ENCODE measurements around the gene FUT2. TPM values are rescaled to one million over a fixed set of nuclear protein-coding genes. Genes with fewer than 3 reads are reported as not detected.

FUT2 gene
- total and polyA plus RNA-seq, 3 donors from 2014 or later = 0.12 to 0.47 (median 0.20) TPM

DNA sequence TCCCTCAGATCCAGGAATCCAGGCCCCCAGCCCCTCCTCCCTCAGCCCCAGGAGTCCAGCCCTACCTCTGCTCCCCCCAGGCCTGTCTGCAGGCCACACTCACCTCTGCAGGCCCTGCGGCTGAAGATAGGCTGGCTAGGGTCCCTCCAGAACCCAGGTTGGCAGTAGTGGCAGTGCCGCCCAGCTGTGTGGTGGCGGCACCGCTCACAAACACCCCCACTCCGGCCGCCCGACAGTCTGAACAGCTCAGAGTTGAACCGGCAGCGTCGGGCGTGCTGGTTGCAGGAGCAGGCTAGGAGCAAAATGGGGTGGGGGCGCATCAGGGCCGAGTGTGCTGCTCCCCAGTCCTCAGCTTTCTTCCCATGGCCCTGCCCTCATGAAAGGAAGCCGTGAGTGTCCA, 31.3 kb upstream of the FUT2 start:
- H3K27me3 ChIP-seq = no peaks in the 10 kb centered on the region
- DNase-seq = no peak
- no peaks in the 10 kb centered on the region for H3K36me3 ChIP-seq (ENCODE audit: low read depth, missing control alignments)
- no peak for TF ChIP-seq POLR2A (IDR thresholded peaks at IDR 0.05)
- TF ChIP-seq, protein P1, sequence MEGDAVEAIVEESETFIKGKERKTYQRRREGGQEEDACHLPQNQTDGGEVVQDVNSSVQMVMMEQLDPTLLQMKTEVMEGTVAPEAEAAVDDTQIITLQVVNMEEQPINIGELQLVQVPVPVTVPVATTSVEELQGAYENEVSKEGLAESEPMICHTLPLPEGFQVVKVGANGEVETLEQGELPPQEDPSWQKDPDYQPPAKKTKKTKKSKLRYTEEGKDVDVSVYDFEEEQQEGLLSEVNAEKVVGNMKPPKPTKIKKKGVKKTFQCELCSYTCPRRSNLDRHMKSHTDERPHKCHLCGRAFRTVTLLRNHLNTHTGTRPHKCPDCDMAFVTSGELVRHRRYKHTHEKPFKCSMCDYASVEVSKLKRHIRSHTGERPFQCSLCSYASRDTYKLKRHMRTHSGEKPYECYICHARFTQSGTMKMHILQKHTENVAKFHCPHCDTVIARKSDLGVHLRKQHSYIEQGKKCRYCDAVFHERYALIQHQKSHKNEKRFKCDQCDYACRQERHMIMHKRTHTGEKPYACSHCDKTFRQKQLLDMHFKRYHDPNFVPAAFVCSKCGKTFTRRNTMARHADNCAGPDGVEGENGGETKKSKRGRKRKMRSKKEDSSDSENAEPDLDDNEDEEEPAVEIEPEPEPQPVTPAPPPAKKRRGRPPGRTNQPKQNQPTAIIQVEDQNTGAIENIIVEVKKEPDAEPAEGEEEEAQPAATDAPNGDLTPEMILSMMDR (IDR thresholded peaks at IDR 0.05) = no peak
- no peak overlapping the region for H3K27ac ChIP-seq
- H3K4me3 ChIP-seq = no peak overlapping the region
- H3K4me1 ChIP-seq = peaks cover 4% of the 10 kb centered on the region
- H3K9me3 ChIP-seq = no peaks in the 10 kb centered on the region
- 85 to 89% methylated on average over 12 to 13 of the region's 14 CpGs for WGBS, 2 donors
- intact Hi-C loops (cut with DNase I; ENCODE audit: low total_unique reads) = no loop called here

DNA sequence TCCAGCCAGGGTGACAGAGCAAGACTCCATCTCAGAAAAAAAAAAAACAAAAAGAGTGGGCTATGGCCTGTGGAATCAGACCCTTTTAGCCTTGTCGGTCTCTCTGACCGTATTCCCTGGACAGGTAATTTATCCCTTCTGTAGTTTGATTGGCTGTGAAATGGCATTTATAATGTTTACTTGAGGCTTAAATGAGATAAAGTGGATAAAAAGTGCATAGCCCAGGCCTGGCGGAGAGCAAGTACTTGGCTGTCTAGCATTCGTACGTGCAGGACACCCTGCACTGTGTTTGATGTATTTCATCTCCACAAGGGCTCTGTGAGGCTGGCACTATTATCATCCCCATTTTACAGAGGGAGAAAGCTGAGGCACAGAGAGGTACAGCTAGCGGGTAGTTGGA, 30.0 kb upstream of the FUT2 start:
- H3K36me3 ChIP-seq (ENCODE audit: low read depth, missing control alignments) = no peaks in the 10 kb centered on the region
- no peaks in the 10 kb centered on the region for H3K9me3 ChIP-seq
- TF ChIP-seq POLR2A (IDR thresholded peaks at IDR 0.05) = no peak
- TF ChIP-seq, protein P1 (IDR thresholded peaks at IDR 0.05) = no peak
- H3K27me3 ChIP-seq = no peaks in the 10 kb centered on the region
- H3K4me1 ChIP-seq = peaks cover 4% of the 10 kb centered on the region
- no peak overlapping the region for H3K4me3 ChIP-seq
- DNase-seq = no peak
- H3K27ac ChIP-seq = no peak overlapping the region
- 89 to 91% methylated on average over 6 of the region's 6 CpGs for WGBS, 2 donors
- intact Hi-C loops (cut with DNase I; ENCODE audit: low total_unique reads) = no loop called here

DNA sequence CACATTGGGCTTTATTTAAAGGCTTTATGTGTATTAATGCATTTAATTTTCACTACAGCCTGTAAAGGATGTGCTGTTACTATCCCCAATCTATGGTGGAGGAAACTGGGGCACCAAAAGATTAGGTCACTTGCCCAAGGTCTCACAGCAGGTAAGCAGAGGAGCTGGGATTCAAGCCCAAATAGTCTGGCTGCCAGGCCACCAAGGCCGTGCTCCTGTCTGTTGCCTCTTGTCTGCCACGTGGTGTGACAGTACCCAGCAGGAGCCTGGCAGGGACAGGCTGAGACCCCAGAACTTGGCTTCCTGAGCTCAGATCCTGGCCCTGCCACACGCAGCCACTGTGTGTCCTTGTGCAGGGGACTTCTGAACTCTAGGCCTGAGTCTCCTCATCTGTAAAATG, 27.4 kb upstream of the FUT2 start:
- 67% methylated on average over 3 of the region's 3 CpGs; no CpG with 5 or more reads in 1 of the 2 donors for WGBS, 2 donors
- no peak for DNase-seq
- H3K9me3 ChIP-seq = no peaks in the 10 kb centered on the region
- no peak for TF ChIP-seq POLR2A (IDR thresholded peaks at IDR 0.05)
- peaks cover 4% of the 10 kb centered on the region for H3K4me1 ChIP-seq
- H3K27ac ChIP-seq = no peak overlapping the region
- H3K27me3 ChIP-seq = no peaks in the 10 kb centered on the region
- intact Hi-C loops (cut with DNase I; ENCODE audit: low total_unique reads) = no loop called here
- no peaks in the 10 kb centered on the region for H3K36me3 ChIP-seq (ENCODE audit: low read depth, missing control alignments)
- no peak overlapping the region for H3K4me3 ChIP-seq

DNA sequence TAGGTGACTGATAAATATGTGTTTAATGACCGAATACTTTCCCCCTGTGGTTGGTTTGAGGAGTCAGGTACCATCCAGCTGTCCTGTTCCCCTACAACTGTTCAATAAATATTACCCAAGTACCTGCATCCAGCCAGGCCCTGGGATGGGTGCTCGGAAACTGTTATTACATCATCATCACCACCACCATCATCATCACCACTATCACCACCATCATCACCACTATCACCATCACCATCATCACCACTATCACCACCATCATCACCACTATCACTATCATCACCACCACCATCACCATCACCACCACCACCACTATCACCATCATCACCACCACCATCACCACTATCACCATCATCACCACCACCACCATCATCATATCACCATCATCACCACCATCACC, 27.0 kb upstream of the FUT2 start:
- H3K27me3 ChIP-seq = no peaks in the 10 kb centered on the region
- WGBS, 2 donors = 95 to 96% methylated on average over 1 to 2 of the region's 2 CpGs
- intact Hi-C loops (cut with DNase I; ENCODE audit: low total_unique reads) = no loop called here
- DNase-seq = no peak
- H3K27ac ChIP-seq = no peak overlapping the region
- no peaks in the 10 kb centered on the region for H3K36me3 ChIP-seq (ENCODE audit: low read depth, missing control alignments)
- H3K4me1 ChIP-seq = peaks cover 4% of the 10 kb centered on the region
- H3K9me3 ChIP-seq = no peaks in the 10 kb centered on the region
- no peak overlapping the region for H3K4me3 ChIP-seq
- no peak for TF ChIP-seq POLR2A (IDR thresholded peaks at IDR 0.05)
- TF ChIP-seq, protein P1 (IDR thresholded peaks at IDR 0.05) = no peak

DNA sequence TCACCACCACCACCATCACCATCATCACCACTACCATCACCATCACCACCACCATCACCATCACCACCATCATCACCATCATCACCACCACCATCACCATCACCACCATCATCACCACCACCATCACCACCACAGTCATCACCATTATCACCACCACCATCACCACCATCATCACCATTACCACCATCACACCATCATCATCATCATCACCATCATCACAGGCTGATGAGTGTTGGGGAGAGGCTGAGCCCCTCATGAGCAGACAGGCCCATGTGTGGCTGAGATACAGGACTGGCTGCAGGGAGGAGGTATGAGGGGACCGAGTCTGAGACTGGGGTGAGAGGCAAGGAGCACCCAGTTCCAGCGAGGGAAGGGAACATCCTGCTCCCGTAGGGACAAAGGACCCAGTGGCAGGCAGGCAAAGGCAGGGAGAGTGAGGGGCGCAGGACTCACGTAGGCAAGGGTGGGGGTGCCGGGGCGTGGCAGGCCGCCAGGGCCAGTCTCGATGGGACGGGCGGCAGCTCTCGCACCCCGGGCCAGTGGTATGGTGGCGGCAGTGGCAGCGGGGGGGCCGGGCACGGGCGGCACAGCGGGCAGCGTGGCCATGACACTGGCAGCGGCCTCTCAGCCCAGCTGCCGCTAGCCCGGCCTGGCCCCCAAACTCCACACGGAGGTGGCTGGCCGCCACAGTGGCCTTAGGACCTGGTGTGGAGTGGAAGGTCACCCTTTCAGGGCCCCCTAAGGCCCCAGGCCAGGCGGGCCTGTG, 25.7 kb upstream of the FUT2 start:
- intact Hi-C loops (cut with DNase I; ENCODE audit: low total_unique reads) = no loop called here
- Histone ChIP-seq H3K36me3 (ENCODE audit: low read depth, missing control alignments) (no peaks in the 10 kb centered on the region), H3K27me3 (no peaks in the 10 kb centered on the region), H3K9me3 (no peaks in the 10 kb centered on the region), H3K27ac (no peak overlapping the region), H3K4me1 (peaks cover 7% of the 10 kb centered on the region), H3K4me3 (no peak overlapping the region)
- 91 to 94% methylated on average over 19 to 26 of the region's 26 CpGs for WGBS, 2 donors
- no peak for DNase-seq
- TF ChIP-seq, protein P1 (IDR thresholded peaks at IDR 0.05) = no peak
- no peak for TF ChIP-seq POLR2A (IDR thresholded peaks at IDR 0.05)
